ENCODE data around the gene DCXR. TPM values are rescaled to one million over a fixed set of nuclear protein-coding genes. Genes with fewer than 3 reads are reported as not detected.

The DCXR gene
- total and polyA plus RNA-seq, 2 of the 13 experiments (the other 11 are each of a cell fraction or from before 2014, with no cell fraction given): 287 to 311 TPM

DNA sequence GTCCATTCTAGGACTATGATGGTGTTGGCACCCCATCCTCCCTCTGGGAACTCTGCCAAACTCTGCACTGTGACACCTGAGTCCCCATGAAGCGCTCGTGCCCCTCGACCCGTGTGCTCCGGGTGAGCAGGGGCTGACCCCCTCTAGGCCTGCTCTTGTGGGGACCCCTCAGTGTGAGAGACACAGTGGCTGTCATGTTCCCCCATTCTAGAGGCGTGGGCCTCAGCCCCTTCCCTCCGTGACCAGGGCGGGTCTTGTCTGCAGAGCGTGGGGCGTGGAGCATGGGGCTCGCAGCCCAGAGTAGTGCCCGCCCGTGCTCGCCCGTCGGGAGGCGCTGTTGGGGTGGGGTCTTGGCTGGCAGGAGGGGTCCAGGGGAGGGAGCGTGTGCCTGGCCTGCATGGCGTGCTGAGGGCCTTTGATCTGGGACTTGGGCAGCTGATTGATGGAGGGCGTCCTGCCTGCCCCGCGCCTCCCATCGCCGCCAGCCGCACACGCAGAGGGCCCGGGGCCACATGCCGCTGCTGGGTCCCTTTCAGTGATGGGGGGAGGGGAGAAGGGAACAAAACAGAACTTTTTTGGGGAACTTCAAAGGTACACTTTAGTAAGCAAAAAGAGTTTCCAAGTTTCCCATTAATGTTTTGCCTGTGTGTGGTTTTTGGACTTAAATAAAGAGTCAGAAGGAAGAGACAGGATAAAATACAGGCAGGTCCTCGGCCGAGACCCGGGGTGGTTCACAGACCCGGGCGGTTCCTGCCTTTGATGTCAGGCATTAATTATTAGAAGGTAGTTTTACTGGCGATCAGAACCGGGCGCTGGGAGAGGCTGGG, 37.3 kb downstream of the DCXR start (continued):
- TF ChIP-seq, protein P1, sequence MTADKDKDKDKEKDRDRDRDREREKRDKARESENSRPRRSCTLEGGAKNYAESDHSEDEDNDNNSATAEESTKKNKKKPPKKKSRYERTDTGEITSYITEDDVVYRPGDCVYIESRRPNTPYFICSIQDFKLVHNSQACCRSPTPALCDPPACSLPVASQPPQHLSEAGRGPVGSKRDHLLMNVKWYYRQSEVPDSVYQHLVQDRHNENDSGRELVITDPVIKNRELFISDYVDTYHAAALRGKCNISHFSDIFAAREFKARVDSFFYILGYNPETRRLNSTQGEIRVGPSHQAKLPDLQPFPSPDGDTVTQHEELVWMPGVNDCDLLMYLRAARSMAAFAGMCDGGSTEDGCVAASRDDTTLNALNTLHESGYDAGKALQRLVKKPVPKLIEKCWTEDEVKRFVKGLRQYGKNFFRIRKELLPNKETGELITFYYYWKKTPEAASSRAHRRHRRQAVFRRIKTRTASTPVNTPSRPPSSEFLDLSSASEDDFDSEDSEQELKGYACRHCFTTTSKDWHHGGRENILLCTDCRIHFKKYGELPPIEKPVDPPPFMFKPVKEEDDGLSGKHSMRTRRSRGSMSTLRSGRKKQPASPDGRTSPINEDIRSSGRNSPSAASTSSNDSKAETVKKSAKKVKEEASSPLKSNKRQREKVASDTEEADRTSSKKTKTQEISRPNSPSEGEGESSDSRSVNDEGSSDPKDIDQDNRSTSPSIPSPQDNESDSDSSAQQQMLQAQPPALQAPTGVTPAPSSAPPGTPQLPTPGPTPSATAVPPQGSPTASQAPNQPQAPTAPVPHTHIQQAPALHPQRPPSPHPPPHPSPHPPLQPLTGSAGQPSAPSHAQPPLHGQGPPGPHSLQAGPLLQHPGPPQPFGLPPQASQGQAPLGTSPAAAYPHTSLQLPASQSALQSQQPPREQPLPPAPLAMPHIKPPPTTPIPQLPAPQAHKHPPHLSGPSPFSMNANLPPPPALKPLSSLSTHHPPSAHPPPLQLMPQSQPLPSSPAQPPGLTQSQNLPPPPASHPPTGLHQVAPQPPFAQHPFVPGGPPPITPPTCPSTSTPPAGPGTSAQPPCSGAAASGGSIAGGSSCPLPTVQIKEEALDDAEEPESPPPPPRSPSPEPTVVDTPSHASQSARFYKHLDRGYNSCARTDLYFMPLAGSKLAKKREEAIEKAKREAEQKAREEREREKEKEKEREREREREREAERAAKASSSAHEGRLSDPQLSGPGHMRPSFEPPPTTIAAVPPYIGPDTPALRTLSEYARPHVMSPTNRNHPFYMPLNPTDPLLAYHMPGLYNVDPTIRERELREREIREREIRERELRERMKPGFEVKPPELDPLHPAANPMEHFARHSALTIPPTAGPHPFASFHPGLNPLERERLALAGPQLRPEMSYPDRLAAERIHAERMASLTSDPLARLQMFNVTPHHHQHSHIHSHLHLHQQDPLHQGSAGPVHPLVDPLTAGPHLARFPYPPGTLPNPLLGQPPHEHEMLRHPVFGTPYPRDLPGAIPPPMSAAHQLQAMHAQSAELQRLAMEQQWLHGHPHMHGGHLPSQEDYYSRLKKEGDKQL (CRISPR knock-in tag; IDR thresholded peaks at IDR 0.05; ENCODE audit: low read depth): peak; percentile 38
- TF ChIP-seq TAF1 (CRISPR knock-in tag; IDR thresholded peaks at IDR 0.05) (peak; percentile 60; the same call in 1 of the 2 replicates), ZFYVE20 (CRISPR knock-in tag; IDR thresholded peaks at IDR 0.05; ENCODE audit: borderline replicate concordance, low read depth) (0 out of 2 replicates have a peak, but pooled peaks have one; percentile 62), ZNF746 (CRISPR knock-in tag; IDR thresholded peaks at IDR 0.05) (no peak; the same call in 1 of the 2 replicates), TMF1 (CRISPR knock-in tag; IDR thresholded peaks at IDR 0.05; ENCODE audit: low read depth) (no peak), ATF7-NPFF (CRISPR knock-in tag; IDR thresholded peaks at IDR 0.05; ENCODE audit: low read depth) (peak; percentile 87), ADNP (CRISPR knock-in tag; IDR thresholded peaks at IDR 0.05) (peak; percentile 65; the same call in 1 of the 2 replicates), RORA (CRISPR knock-in tag; IDR thresholded peaks at IDR 0.05) (no peak)
- TF ChIP-seq, protein P2, sequence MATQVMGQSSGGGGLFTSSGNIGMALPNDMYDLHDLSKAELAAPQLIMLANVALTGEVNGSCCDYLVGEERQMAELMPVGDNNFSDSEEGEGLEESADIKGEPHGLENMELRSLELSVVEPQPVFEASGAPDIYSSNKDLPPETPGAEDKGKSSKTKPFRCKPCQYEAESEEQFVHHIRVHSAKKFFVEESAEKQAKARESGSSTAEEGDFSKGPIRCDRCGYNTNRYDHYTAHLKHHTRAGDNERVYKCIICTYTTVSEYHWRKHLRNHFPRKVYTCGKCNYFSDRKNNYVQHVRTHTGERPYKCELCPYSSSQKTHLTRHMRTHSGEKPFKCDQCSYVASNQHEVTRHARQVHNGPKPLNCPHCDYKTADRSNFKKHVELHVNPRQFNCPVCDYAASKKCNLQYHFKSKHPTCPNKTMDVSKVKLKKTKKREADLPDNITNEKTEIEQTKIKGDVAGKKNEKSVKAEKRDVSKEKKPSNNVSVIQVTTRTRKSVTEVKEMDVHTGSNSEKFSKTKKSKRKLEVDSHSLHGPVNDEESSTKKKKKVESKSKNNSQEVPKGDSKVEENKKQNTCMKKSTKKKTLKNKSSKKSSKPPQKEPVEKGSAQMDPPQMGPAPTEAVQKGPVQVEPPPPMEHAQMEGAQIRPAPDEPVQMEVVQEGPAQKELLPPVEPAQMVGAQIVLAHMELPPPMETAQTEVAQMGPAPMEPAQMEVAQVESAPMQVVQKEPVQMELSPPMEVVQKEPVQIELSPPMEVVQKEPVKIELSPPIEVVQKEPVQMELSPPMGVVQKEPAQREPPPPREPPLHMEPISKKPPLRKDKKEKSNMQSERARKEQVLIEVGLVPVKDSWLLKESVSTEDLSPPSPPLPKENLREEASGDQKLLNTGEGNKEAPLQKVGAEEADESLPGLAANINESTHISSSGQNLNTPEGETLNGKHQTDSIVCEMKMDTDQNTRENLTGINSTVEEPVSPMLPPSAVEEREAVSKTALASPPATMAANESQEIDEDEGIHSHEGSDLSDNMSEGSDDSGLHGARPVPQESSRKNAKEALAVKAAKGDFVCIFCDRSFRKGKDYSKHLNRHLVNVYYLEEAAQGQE (IDR thresholded peaks at IDR 0.05; ENCODE audit: borderline replicate concordance in 1 of 2, low read depth in 1 of 2, low read length in 2 of 2): no peak
- TF ChIP-seq, protein P3, sequence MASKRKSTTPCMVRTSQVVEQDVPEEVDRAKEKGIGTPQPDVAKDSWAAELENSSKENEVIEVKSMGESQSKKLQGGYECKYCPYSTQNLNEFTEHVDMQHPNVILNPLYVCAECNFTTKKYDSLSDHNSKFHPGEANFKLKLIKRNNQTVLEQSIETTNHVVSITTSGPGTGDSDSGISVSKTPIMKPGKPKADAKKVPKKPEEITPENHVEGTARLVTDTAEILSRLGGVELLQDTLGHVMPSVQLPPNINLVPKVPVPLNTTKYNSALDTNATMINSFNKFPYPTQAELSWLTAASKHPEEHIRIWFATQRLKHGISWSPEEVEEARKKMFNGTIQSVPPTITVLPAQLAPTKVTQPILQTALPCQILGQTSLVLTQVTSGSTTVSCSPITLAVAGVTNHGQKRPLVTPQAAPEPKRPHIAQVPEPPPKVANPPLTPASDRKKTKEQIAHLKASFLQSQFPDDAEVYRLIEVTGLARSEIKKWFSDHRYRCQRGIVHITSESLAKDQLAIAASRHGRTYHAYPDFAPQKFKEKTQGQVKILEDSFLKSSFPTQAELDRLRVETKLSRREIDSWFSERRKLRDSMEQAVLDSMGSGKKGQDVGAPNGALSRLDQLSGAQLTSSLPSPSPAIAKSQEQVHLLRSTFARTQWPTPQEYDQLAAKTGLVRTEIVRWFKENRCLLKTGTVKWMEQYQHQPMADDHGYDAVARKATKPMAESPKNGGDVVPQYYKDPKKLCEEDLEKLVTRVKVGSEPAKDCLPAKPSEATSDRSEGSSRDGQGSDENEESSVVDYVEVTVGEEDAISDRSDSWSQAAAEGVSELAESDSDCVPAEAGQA (IDR thresholded peaks at IDR 0.05; ENCODE audit: low read depth): 0 out of 2 replicates have a peak, but pooled peaks have one; percentile 27
- TF ChIP-seq, protein P3 (CRISPR knock-in tag; IDR thresholded peaks at IDR 0.05; ENCODE audit: borderline replicate concordance): no peak; the same call in 1 of the 2 replicates
